Activated effector memory CD4-positive, alpha-beta T cell treated with anti-CD3 and anti-CD28 coated beads, Interleukin-2, amount 50 U/mL, for 16 hours (primary cell): ENCODE results near the gene PLBD2.
A peak's percentile ranks its signal among the peaks of the same experiment; 100 is the strongest.

Experiments
- DNase-seq: peaks from one replicate; pipeline ENCODE4 v3.0.0-alpha.2; 2020

Gene PLBD2

DNA sequence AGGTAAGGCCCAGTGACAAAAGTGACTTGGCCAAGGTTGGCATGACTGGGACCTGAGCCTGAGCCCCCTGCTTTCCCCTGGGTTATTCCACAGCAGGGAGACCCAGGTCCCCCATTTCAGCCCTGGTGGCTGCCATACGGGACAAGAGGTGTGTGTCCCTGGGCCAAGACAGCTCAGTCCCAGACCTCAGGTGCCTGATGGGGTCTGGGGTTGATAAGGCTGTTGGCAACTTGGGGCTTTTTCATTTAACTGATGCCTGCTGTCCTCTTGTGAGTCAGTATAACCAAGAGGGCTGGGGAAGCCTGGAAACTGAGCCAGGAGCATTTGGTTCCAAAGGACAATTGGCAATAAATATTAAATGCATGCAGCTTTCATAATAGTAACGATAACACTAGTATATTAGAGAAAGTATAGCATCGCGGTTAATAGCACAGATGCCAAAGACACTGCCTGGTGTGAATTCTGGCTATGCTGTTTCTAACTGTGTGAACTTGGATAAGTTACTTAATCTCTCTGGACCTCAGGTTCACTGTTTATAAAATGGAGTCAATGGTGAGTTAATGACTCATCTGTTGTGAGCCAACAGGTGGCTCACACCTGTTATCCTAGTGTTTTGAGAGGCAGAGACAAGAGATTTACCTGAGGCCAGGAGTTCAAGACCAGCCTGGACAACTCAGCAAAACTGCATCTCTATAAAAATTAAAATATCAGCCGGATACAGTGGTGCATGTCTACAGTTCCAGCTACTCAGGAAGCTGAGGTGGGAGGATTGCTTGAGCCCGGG is 64.7 kb downstream of the PLBD2 start:
- no peak for DNase-seq

DNA sequence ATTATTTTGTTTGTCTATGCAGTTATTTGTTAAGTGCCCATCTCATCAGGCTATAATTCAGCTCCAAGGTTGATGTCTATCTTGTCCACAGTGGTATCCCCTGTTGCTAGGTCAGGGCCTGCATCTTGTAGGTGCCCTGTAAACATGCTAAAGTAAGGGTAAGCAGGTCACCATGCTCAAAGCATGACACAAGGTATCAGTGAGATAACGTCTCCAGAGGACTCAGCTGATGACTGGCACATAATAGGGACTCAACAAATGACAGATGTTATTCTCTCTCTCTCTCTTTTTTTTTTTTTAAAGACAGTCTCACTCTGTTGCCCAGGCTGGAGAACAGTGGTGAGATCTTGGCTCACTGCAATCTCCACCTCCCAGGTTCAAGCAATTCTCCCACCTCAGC is 66.1 kb downstream of the PLBD2 start:
- no peak for DNase-seq

DNA sequence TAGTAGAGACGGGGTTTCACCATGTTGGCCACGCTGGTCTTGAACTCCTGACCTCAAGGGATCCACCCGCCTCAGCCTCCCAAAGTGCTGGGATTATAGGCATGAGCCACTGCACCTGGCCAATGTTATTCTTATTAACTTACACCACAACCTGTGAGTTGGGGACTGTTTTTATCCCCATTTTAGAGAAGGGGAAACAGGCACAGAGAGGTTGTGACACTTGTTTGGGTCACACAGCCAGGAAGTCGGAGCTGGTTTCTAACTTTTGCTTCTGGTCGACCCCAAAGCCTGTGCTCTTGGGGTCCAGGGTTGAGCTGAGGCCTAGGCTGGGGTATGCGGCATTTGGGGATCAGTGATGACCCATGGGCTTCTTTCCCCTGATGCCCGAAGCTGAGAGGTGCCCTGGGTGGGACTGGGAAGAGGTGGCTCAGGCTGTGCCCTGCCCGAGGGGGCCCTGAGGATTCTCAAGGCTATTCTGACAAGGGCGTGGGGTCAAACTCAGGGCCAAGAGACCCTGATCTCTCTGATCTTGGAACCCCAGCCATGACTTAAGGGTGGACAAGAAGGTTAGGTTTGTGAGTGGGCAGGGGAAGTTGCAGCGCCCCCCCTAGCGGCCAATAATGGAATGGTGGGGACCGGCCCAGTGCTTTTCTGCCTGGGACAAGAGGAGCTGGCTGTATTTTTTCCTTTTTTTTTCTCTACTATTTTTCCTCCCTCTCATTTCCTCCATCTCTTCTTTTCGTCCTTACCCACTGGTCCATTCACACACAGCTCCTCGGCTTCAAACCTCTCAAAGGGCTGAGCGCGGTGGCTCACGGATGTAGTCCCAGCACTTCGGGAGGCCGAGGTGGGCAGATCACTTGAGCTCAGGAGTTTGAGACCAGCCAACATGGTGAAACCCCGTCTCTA is 66.8 kb downstream of the PLBD2 start:
- DNase-seq: peak; percentile 84

DNA sequence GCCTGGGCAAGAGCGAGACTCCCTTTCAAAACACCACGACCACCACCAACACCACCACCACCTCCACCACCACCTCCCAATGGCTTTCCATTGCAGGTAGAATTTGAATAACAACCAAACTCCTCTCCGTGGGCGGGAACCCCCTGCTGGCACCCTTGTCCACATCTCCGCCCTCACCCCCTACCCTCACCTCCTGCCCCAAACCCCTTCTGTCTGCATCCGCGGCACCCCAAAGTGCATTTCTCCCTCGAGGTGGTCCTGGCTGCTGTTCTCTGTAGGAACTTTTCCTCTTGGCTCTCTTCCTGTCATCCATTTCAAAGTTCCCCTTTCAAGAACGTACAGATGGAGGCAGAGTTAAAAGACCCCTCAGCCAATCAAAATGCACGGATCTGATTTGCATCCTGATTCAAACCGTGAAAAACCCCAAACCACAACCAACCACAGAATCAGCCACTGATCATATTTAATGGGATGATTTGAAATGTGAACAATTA is 67.6 kb downstream of the PLBD2 start:
- DNase-seq: no peak

DNA sequence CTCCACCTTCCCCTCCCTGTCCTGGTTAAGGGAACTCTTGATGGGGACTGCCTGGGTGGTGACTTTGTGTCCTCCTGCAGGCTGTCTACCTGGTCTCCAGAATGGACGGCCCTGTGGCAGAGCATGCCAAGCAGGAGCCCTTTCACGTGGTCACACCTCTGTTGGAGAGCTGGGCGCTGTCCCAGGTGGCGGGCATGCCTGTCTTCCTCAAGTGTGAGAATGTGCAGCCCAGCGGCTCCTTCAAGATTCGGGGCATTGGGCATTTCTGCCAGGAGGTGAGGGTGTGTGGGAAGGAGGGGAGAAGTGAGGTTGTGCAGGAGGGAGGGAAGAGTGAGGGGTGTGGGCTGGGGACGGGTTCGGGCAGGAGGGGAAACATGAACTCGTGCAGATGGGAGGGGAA is 69.5 kb downstream of the PLBD2 start:
- DNase-seq: no peak

DNA sequence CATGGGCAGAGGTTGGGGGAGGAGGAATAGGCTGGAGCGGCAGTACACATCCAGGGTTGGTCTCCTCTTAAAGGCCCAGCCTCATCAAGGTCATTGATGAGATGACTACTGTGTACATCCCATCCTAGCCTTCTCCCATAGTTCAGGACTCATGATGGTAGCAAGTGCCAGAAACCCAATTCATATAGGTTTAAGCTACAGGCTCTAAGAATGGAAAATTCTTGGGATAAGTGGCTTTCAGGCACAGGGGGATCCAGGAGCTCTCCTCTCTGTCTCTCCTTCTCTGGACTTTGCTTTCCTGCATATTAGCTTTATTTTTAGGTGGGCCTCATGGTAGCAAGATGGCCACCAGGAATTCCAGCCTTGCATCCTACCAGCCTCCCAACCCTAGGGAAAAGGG is 70.1 kb downstream of the PLBD2 start:
- DNase-seq: no peak

DNA sequence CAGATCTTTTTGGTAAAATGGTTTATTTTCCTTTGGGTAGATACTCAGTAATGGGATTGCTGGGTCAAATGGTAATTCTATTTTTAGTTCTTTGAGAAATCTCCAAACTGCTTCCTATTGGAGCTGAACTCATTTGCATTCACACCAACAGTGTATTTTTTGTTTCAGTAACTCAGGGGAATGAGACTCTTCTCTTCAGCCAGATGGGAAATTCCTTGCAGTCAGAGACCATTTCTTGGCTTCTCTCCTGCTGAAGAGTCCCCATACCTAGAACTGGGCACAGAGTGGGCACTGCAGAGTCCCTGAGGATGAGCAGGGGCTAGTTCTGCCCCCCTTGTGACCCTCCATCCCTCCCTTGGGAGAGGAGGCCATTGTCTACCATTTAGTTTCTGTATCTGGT is 74.6 kb downstream of the PLBD2 start:
- DNase-seq: no peak

DNA sequence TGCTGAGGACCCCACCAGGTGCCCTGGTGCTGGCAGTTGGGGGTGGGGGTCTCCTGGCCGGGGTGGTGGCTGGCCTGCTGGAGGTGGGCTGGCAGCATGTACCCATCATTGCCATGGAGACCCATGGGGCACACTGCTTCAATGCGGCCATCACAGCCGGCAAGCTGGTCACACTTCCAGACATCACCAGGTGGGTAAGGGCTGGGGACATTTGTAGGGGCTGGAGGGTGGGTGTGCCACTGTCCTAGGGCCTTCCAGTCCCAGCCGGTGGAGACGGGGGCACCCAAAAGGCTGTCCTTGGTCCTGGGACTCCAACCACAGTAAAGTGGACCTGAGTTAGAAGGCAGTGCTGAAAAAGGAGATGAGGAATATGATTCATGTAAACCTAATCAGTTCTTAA is 77.0 kb downstream of the PLBD2 start:
- no peak for DNase-seq

DNA sequence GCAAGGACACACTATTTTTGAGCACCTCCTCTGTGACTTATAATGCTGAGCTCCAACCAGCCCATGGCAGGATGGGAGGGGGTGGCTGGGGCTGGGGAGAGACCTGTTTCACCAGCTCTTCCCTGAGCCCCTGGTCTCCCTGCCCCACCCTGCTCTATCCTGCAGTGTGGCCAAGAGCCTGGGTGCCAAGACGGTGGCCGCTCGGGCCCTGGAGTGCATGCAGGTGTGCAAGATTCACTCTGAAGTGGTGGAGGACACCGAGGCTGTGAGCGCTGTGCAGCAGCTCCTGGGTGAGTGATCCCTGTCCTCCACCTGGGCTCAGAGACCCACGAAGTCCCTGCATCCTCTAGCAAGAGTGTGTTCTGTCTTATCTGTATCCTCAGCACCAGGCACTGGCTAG is 78.2 kb downstream of the PLBD2 start:
- no peak for DNase-seq

DNA sequence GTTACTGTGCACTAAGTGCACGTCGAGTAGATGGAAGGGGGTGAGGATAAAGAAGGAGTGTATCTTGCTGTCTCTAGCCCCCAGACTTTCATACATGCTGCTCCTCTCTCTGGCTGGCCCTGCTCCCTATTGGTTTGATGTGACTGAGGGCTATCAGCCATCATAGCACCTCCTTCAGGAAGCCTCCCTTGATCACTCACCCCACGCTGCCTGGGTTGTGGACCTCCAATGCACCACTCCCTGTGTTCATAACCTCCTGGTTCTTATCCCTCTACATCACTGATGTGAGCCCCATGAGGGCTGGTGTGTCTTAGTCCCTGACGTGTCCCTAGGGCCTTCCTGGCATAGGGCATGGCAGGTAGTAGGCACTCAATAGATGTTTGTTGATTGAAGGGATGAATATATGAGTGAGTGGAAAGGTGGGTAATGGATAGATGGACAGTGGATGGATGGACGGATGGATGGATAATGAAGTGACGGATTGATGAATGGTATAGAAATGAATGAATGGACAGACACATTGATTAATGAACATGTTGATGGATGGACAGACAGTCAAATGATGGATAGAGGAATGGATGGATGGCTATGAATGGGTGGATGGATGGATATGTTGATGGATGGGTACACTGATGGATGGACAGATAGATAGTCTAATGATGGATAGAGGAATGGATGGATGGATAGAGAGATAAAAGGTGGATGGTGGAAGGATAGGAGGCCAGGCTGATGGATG is 78.8 kb downstream of the PLBD2 start:
- DNase-seq: no peak

DNA sequence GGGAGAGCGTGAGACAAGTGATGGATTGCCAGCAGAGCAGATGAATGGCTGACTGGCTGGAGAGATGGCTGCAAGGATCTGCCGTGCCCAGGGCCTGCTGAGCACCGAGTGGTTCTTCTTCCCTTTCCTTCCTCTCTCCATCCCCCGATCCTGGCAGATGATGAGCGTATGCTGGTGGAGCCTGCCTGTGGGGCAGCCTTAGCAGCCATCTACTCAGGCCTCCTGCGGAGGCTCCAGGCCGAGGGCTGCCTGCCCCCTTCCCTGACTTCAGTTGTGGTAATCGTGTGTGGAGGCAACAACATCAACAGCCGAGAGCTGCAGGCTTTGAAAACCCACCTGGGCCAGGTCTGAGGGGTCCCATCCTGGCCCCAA is 79.3 kb downstream of the PLBD2 start:
- no peak for DNase-seq

DNA sequence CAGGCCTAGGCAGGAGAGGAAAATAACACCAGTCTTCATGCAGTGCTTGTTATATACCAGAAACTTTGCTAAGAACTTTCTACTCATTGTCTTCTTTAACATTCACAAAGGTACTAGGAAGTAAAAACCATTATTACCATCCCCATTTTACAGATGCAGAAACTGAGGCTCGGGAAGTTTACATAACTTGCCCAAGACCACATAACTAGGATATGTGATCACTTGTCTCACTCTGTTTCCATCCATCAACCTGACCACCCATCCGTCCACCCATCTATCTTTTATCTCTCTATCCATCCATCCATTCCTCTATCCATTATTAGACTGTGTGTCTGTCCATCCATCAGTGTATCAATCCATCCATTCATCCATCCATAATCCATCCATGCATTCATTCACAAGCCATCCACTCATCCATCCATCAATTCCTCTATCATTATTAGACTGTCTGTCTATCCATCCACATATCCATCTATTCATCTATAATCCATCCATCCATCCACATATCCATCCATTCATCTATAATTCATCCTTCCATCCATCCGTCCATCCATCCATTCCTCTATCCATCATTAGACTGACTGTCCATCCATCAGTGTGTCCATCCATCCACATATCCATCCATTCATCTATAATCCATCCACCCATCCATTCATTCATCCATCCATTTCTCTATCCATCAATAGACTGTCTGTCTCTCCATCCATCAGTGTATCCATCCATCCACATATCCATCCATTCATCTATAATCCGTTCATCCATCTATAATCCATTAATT is 80.3 kb downstream of the PLBD2 start:
- no peak for DNase-seq

DNA sequence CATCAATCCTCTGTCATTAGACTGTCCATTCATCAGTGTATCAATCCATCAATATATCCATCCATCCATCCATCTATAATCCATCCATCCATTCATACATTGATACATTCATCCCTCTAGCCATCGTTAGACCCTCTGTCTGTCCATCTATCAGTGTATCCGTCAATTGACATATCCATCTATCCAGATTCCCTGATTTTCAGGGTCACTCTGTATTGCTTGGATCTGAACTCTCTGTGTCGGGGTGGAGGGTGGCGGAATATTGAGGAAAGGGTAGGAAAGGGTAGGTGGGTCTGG is 80.9 kb downstream of the PLBD2 start:
- DNase-seq: no peak

DNA sequence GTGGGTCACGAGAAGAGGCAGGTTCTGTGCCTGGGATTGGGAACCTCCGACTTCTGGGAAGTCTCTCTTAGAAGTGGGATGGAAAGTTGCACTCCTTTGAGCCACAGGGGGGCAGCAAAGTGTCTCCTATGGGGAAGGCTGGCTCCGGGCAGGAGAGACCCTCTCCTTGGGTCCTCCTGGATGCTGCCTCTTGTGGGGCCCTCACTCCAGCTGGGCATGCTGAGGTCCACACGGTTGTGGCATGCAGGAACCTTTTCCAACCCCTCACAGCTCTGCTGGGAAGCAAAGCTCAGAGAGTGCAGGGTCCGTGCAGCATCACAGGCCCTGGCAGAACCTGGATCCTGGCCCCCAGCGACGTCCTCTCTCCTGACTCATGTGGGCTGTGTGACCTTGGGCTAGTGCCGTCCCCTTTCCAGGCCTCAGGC is 81.2 kb downstream of the PLBD2 start:
- DNase-seq: no peak

DNA sequence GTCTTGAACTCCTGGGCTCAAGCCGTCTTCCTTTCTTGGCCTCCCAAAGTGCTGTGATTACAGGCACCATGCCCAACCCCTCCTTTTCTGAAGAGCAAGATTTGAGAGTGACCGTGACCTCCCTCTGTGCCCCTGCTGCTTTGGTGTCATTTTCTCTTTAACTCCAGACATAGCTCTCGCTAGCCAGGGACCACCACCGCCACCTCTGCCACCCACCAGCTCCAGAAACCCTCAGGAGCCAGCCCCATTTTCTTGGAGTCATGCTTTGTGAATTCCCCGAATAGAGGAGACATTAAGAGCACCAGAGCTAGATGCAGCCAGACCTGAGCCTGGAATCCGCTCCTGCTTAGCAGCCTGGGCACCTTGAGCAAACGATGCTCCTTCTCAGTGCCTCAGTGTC is 81.9 kb downstream of the PLBD2 start:
- DNase-seq: no peak
